GM12865 (cell line): ENCODE results near the gene AP2B1.

Experiments used
- DNase-seq: peaks from one replicate; pipeline ENCODE4 v3.0.0; 2010; ENCODE audit warnings: low read depth
- H3K4me3 ChIP-seq: 2 replicates; pipeline ENCODE4 v1.5.1; 2011; ENCODE audit warnings: mild to moderate bottlenecking, low read depth, low read length, control low read depth
- TF ChIP-seq, protein P1 (sequence below): IDR thresholded peaks from 2 replicates; pipeline ENCODE4 v1.5.1; 2011; ENCODE audit warnings: low read length, control low read depth, low read depth, inconsistent platforms; ENCODE audit not compliant: insufficient read depth; ENCODE audit errors: missing control alignments

Gene AP2B1

DNA sequence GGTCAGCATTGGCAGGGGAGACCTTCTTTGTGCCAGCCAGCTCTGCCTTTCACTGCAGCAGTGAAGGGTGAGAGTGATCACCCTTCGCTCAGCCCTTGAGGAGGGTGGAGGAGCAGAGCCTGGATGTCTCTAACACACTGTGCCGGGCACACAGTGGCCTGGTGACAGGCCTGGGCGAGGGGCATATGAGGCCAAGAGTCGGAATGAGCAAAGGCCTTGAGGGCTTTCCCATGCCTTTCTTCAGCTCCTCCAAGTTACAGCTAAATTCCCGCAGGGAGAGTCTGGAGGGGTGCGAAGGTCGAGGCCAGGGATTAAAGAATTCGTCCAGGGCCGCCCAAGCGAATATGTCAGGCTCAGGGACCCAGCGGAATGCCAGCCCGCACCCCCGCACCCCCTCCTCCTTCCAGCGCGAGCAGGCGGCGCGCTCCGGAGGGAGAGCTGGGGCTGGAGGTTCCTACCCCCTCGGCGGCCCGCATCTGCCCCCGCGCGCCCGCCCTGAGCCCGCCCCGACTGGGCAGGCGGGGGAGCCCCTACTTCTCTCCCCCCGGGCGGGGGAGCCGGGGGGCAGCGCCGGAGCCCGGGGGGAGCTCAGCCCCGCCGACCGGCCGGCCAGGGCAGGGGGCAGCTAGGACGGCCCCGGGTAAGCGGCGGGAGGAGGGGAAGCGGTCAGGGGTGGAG, 144.3 kb downstream of the AP2B1 start, which contains the start of gene RASL10B:
RASL10B (plus strand) TSS at position 401 of the 678 bp plus-strand sequence. CDS start 3,546 bp downstream, outside the sequence.
- TF ChIP-seq, protein P1, sequence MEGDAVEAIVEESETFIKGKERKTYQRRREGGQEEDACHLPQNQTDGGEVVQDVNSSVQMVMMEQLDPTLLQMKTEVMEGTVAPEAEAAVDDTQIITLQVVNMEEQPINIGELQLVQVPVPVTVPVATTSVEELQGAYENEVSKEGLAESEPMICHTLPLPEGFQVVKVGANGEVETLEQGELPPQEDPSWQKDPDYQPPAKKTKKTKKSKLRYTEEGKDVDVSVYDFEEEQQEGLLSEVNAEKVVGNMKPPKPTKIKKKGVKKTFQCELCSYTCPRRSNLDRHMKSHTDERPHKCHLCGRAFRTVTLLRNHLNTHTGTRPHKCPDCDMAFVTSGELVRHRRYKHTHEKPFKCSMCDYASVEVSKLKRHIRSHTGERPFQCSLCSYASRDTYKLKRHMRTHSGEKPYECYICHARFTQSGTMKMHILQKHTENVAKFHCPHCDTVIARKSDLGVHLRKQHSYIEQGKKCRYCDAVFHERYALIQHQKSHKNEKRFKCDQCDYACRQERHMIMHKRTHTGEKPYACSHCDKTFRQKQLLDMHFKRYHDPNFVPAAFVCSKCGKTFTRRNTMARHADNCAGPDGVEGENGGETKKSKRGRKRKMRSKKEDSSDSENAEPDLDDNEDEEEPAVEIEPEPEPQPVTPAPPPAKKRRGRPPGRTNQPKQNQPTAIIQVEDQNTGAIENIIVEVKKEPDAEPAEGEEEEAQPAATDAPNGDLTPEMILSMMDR, result no peak
- DNase-seq, result no peak
- no peak within 1 kb of the TSS for H3K4me3 ChIP-seq

DNA sequence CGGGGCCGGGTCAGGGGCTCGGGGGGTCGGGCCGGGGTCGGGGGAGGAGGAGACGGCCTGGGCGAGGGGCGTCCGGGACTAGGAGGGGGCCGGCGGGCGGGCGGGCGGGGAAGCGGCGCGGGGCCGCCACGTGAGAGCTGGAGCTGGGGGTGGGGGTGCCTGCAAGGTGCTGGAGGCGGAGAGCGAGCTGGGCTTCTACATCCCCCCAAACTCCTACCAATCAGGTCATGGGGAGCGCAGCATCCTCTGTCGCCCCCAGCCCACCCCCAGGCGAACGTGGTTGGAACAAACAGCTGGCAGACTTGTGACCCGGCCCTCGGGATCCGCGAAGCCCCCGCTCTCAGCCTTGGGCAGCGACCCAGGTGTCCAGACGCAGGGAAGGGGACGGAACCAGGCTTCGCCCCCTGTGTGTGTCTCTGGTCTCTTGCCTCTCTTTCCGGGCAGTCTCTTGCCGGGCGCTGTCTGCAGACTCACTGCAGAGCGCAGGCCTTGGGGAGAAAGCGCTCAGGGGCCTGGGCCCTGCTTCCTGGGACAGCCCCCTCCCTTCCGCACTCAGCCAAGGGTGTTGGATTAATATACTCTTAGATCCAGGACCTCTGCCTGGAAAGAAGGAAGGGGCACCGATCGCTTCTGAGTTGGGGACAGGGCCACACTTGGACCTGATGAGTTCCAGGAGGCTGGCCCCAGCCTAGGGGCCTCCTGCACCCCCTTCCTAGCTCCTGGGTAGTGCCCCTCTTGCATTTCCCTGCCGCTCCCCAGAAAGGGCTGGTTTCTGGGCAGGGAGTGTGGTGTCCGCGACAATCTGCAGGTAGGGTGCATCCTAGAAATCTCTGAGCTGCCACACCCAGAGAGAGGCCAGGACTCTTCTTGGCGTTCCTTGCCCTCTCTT, 145.0 kb downstream of the AP2B1 start:
- H3K4me3 ChIP-seq, result no peak overlapping the region
- DNase-seq, result no peak
- TF ChIP-seq, protein P1, result no peak

DNA sequence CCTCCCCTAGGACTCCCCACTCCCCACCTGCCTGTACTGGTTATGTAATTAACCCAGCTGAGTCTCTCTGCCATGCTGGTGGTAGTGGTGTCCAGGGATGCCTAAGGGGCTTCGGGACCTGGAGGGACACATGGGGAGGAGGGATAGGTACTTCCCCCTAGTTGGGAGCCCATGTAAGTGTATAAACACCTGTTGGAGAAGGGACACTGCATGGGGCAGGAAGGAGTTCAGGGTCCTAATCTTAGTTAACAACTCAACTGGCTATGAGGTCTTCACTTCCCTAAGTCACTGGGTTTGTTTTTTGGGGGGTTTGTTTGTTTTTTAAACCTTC, 145.6 kb downstream of the AP2B1 start:
- DNase-seq, result no peak
- TF ChIP-seq, protein P1, result no peak
- no peak overlapping the region for H3K4me3 ChIP-seq

DNA sequence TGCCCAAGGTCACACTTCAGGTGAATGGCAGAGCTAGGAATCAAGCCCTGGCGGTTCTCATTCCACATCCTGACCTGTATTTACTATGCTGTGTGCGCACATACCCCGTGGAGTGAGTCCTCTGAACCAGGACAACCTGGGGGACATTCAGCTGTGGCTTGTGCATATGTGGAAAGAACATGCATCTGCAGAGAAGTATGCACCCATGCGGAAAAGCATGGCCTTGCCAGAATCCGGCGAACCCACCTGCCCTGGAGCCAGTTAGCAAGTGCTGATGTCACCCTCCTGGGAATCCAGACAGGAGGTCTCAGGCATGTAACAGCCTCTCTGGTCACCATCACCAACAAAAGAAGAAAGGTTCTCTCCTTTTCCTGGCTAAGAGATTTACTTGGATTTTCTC, 146.2 kb downstream of the AP2B1 start:
- TF ChIP-seq, protein P1, result no peak
- DNase-seq, result no peak
- no peak overlapping the region for H3K4me3 ChIP-seq

DNA sequence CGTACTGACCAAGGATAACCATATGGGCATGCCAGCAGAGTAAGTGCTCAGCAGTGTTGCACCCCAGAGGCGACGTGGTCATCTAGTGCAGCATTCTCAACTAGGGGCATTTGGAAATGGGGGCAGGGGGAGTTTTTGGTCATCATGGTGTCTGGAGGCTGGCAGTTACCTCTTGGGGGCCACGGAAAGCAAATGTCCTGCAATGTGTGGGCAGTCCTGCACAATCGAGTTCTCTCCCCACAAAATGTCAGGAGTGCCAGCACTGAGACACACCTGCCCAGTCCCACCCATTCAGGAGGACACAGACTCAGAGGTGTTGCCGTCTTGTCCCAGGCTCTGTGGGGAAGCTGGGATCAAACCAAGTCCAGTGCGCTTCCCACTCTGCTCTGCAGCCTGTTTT, 147.3 kb downstream of the AP2B1 start:
- DNase-seq, result no peak
- no peak overlapping the region for H3K4me3 ChIP-seq
- TF ChIP-seq, protein P1, result no peak

DNA sequence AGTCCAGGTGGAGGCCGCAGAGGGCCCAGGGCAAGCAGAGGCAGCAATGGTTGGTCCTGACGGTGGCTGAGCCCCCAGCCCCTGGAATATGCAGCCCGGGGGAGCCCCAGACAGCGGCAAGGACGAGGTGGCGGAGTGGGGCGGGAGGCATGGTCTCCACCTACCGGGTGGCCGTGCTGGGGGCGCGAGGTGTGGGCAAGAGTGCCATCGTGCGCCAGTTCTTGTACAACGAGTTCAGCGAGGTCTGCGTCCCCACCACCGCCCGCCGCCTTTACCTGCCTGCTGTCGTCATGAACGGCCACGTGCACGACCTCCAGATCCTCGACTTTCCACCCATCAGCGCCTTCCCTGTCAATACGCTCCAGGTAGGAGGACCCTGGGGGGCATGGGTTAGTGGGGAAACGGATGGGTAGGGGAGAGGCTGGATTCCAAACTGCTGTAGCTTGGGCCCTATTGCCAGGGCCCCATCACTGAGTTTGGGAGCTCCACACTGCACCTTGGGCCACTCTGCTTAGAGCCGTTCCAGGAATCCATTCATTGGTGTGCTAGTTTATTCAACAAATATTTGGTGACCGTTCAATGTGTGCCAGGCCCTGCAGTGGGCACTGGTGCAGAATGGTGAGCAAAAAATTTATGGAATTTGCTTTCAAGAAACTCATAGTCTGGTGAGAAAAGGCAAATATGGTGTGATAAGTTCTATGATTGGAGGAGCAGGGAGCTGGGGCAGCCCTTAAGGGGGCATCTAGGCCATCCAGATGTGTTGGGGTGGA, 148.1 kb downstream of the AP2B1 start:
- H3K4me3 ChIP-seq, result no peak overlapping the region
- no peak for DNase-seq
- TF ChIP-seq, protein P1, result no peak
